HG03139 (cell line): Measurements from ENCODE around the gene RETREG1.
A peak's percentile ranks its signal among the peaks of the same experiment; 100 is the strongest.
"Not testable (repeated sequence)": the region's sequence is repeated elsewhere in the genome, so short reads cannot be mapped to it uniquely, and the experiment has no call there.

Experiments used
- ATAC-seq: cut with Tn5 transposase; IDR thresholded peaks from one replicate; pipeline ENCODE4 v1.9.1; 2021; ENCODE audit not compliant: unreplicated experiment

RETREG1 gene

GRCh38 chr5:16557477-16557876 is 59.3 kb downstream of the RETREG1 start:
- no peak for ATAC-seq

- ATAC-seq = no peak
Measured at GRCh38 chr5:16554110-16554509, 62.7 kb downstream of the RETREG1 start.

GRCh38 chr5:16552666-16553343 is 64.0 kb downstream of the RETREG1 start:
- ATAC-seq = peak; percentile 85

GRCh38 chr5:16551628-16552027 is 65.2 kb downstream of the RETREG1 start:
- ATAC-seq = no peak

GRCh38 chr5:16550316-16550952 is 66.4 kb downstream of the RETREG1 start:
- peak; percentile 58 for ATAC-seq

GRCh38 chr5:16549491-16550206 is 67.1 kb downstream of the RETREG1 start:
- no peak for ATAC-seq

- no peak for ATAC-seq
Measured at GRCh38 chr5:16548812-16549211, 68.0 kb downstream of the RETREG1 start.

- no peak for ATAC-seq
Measured at GRCh38 chr5:16548115-16548514, 68.7 kb downstream of the RETREG1 start.

- no peak for ATAC-seq
Measured at GRCh38 chr5:16547200-16547842, 69.5 kb downstream of the RETREG1 start.

- no peak for ATAC-seq
Measured at GRCh38 chr5:16546732-16547131, 70.1 kb downstream of the RETREG1 start.

- no peak for ATAC-seq
Measured at GRCh38 chr5:16544607-16545374, 72.0 kb downstream of the RETREG1 start.

- ATAC-seq = not testable (repeated sequence)
Measured at GRCh38 chr5:16543206-16543605, 73.6 kb downstream of the RETREG1 start.

GRCh38 chr5:16542236-16542635 is 74.6 kb downstream of the RETREG1 start:
- ATAC-seq = no peak

GRCh38 chr5:16541592-16541991 is 75.2 kb downstream of the RETREG1 start:
- ATAC-seq = not testable (repeated sequence)

- no peak for ATAC-seq
Measured at GRCh38 chr5:16540421-16540820, 76.4 kb downstream of the RETREG1 start.

GRCh38 chr5:16539169-16539666 is 77.6 kb downstream of the RETREG1 start:
- no peak for ATAC-seq

- no peak for ATAC-seq
Measured at GRCh38 chr5:16538006-16538405, 78.8 kb downstream of the RETREG1 start.

GRCh38 chr5:16536818-16537217 is 80.0 kb downstream of the RETREG1 start:
- ATAC-seq = no peak

GRCh38 chr5:16536246-16536645 is 80.6 kb downstream of the RETREG1 start:
- no peak for ATAC-seq

- ATAC-seq = no peak
Measured at GRCh38 chr5:16534280-16534679, 82.5 kb downstream of the RETREG1 start.
